Vagina (tissue), 2 donors: ENCODE measurements around the gene GHR.

Experiments used
- POLR2A ChIP-seq, 2 donors: fragments of 450-650 bp; IDR thresholded peaks; one replicate each; pipeline ENCODE4 v1.6.1; 2017; ENCODE audit warnings: antibody characterized with exemption in 2 of 2, mild to moderate bottlenecking in 2 of 2, moderate library complexity in 2 of 2
- TF ChIP-seq, protein P1 (sequence below), 3 experiments: fragments of 450-650 bp in 2 of 3; fragments of 200-600 bp in 1 of 3; sonication (generic) in 1 of 3; IDR thresholded peaks; one replicate each; pipeline ENCODE4 v1.5.1; 2017 to 2019; ENCODE audit warnings: antibody characterized with exemption in 3 of 3, mild to moderate bottlenecking in 2 of 3, moderate library complexity in 2 of 3

DNA sequence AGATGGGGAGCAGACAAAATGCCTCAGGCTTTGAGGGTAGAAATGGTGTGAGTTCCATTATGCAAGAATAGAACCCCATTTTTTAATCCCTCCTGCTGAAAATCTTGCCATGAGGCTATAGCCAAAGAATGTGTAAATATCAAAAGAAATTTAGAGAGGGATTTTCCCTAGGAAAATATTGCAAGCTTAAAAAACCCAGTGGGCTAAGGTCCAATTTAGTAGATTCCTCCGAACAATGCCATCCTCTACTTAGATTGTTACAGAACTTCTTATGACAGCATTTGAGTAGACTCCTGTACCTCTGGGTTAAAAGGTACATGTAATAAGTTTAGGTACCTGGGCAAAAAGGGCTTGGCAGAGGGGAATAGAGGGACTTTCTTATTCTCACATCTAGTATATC lies 138.4 kb downstream of the GHR start:
- no peak for TF ChIP-seq POLR2A (IDR thresholded peaks at IDR 0.05)
- TF ChIP-seq, protein P1, sequence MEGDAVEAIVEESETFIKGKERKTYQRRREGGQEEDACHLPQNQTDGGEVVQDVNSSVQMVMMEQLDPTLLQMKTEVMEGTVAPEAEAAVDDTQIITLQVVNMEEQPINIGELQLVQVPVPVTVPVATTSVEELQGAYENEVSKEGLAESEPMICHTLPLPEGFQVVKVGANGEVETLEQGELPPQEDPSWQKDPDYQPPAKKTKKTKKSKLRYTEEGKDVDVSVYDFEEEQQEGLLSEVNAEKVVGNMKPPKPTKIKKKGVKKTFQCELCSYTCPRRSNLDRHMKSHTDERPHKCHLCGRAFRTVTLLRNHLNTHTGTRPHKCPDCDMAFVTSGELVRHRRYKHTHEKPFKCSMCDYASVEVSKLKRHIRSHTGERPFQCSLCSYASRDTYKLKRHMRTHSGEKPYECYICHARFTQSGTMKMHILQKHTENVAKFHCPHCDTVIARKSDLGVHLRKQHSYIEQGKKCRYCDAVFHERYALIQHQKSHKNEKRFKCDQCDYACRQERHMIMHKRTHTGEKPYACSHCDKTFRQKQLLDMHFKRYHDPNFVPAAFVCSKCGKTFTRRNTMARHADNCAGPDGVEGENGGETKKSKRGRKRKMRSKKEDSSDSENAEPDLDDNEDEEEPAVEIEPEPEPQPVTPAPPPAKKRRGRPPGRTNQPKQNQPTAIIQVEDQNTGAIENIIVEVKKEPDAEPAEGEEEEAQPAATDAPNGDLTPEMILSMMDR (IDR thresholded peaks at IDR 0.05) = no peak
